HAP-1 (cell line): ENCODE data around the gene TTC9B.

Experiments
- DNase-seq, 2 experiments: peaks; one replicate each; pipeline ENCODE4 v3.0.0-alpha.2; 2016 to 2020; ENCODE audit warnings: low spot score in 2 of 2
- H3K27me3 ChIP-seq: fragments of 250-450 bp; sonication (Bioruptor Pico); 2 replicates; pipeline ENCODE4 v1.5.1; 2020; ENCODE audit warnings: low read depth, mild to moderate bottlenecking, moderate library complexity
- H3K36me3 ChIP-seq: fragments of 250-450 bp; sonication (Bioruptor Pico); replicated peaks from 2 replicates; pipeline ENCODE4 v1.5.1; 2020; ENCODE audit warnings: mild to moderate bottlenecking
- H3K4me1 ChIP-seq: fragments of 250-450 bp; sonication (Bioruptor Pico); 2 replicates; pipeline ENCODE4 v1.5.1; 2020; ENCODE audit warnings: mild to moderate bottlenecking
- H3K4me3 ChIP-seq: fragments of 250-450 bp; sonication (Bioruptor Pico); 2 replicates; pipeline ENCODE4 v1.5.1; 2020; ENCODE audit warnings: mild to moderate bottlenecking, moderate library complexity
- H3K9me3 ChIP-seq: fragments of 250-450 bp; sonication (Bioruptor Pico); 2 replicates; pipeline ENCODE4 v1.5.1; 2020; ENCODE audit warnings: mild to moderate bottlenecking, moderate library complexity
- in situ Hi-C: fragments of 300-500 bp; cut with MboI; formaldehyde crosslinking; loops from 3 replicates; pipeline ENCODE4 v1.14.3; 2020; ENCODE audit warnings: low sequenced_read_pairs, inconsistent platforms, mixed read lengths

TTC9B gene

GRCh38 chr19:40255619-40256166, 37.5 kb upstream of the TTC9B start:
- Histone ChIP-seq H3K4me1 (no peaks in the 10 kb centered on the region), H3K27me3 (no peaks in the 10 kb centered on the region), H3K36me3 (peaks cover 31% of the 10 kb centered on the region), H3K4me3 (no peak overlapping the region), H3K9me3 (no peaks in the 10 kb centered on the region)
- in situ Hi-C loops: no loop called here
- DNase-seq: no peak

- DNase-seq: no peak
- Histone ChIP-seq H3K36me3 (peaks cover 35% of the 10 kb centered on the region), H3K4me1 (no peaks in the 10 kb centered on the region), H3K9me3 (no peaks in the 10 kb centered on the region), H3K27me3 (no peaks in the 10 kb centered on the region), H3K4me3 (no peak overlapping the region)
- in situ Hi-C loops: no loop called here
Measured at GRCh38 chr19:40254714-40255418, 36.7 kb upstream of the TTC9B start.

- Histone ChIP-seq H3K4me3 (no peak overlapping the region), H3K27me3 (no peaks in the 10 kb centered on the region), H3K36me3 (peaks cover 35% of the 10 kb centered on the region), H3K9me3 (no peaks in the 10 kb centered on the region), H3K4me1 (no peaks in the 10 kb centered on the region)
- no peak for DNase-seq
- in situ Hi-C loops: no loop called here
Measured at GRCh38 chr19:40253611-40254092, 35.5 kb upstream of the TTC9B start.

GRCh38 chr19:40252395-40252794, 34.2 kb upstream of the TTC9B start:
- in situ Hi-C loops: no loop called here
- Histone ChIP-seq H3K36me3 (peaks cover 35% of the 10 kb centered on the region), H3K4me1 (no peaks in the 10 kb centered on the region), H3K27me3 (no peaks in the 10 kb centered on the region), H3K9me3 (no peaks in the 10 kb centered on the region), H3K4me3 (no peak overlapping the region)
- no peak for DNase-seq

GRCh38 chr19:40251991-40252390, 33.8 kb upstream of the TTC9B start:
- in situ Hi-C loops: no loop called here
- no peaks in the 10 kb centered on the region for H3K4me1 ChIP-seq
- DNase-seq: no peak

GRCh38 chr19:40251244-40251643, 33.1 kb upstream of the TTC9B start:
- in situ Hi-C loops: no loop called here
- Histone ChIP-seq H3K36me3 (peaks cover 28% of the 10 kb centered on the region), H3K9me3 (no peaks in the 10 kb centered on the region), H3K4me1 (no peaks in the 10 kb centered on the region), H3K4me3 (no peak overlapping the region), H3K27me3 (no peaks in the 10 kb centered on the region)
- no peak for DNase-seq

More at GRCh38 chr19:40251991-40252390, 33.8 kb upstream of the TTC9B start:
- Histone ChIP-seq H3K27me3 (no peaks in the 10 kb centered on the region), H3K36me3 (peaks cover 35% of the 10 kb centered on the region), H3K4me3 (no peak overlapping the region), H3K9me3 (no peaks in the 10 kb centered on the region)

GRCh38 chr19:40249781-40250180, 31.6 kb upstream of the TTC9B start:
- Histone ChIP-seq H3K36me3 (peaks cover 14% of the 10 kb centered on the region), H3K9me3 (no peaks in the 10 kb centered on the region), H3K4me3 (no peak overlapping the region), H3K27me3 (no peaks in the 10 kb centered on the region), H3K4me1 (no peaks in the 10 kb centered on the region)
- in situ Hi-C loops: no loop called here
- no peak for DNase-seq

- no peaks in the 10 kb centered on the region for H3K27me3 ChIP-seq
- no peaks in the 10 kb centered on the region for H3K4me1 ChIP-seq
- no peak overlapping the region for H3K4me3 ChIP-seq
- DNase-seq: no peak
- H3K9me3 ChIP-seq: no peaks in the 10 kb centered on the region
- peaks cover 14% of the 10 kb centered on the region for H3K36me3 ChIP-seq
- in situ Hi-C loops: no loop called here
Measured at GRCh38 chr19:40249201-40249600, 31.0 kb upstream of the TTC9B start.

- Histone ChIP-seq H3K9me3 (no peaks in the 10 kb centered on the region), H3K27me3 (no peaks in the 10 kb centered on the region), H3K4me1 (no peaks in the 10 kb centered on the region), H3K36me3 (peaks cover 14% of the 10 kb centered on the region), H3K4me3 (no peak overlapping the region)
- in situ Hi-C loops: no loop called here
- no peak for DNase-seq
Measured at GRCh38 chr19:40247735-40248262, 29.6 kb upstream of the TTC9B start.

- in situ Hi-C loops: no loop called here
- DNase-seq: no peak
- Histone ChIP-seq H3K9me3 (no peaks in the 10 kb centered on the region), H3K36me3 (peaks cover 15% of the 10 kb centered on the region), H3K27me3 (no peaks in the 10 kb centered on the region), H3K4me3 (no peak overlapping the region), H3K4me1 (no peaks in the 10 kb centered on the region)
Measured at GRCh38 chr19:40247178-40247577, 29.0 kb upstream of the TTC9B start.

DNA sequence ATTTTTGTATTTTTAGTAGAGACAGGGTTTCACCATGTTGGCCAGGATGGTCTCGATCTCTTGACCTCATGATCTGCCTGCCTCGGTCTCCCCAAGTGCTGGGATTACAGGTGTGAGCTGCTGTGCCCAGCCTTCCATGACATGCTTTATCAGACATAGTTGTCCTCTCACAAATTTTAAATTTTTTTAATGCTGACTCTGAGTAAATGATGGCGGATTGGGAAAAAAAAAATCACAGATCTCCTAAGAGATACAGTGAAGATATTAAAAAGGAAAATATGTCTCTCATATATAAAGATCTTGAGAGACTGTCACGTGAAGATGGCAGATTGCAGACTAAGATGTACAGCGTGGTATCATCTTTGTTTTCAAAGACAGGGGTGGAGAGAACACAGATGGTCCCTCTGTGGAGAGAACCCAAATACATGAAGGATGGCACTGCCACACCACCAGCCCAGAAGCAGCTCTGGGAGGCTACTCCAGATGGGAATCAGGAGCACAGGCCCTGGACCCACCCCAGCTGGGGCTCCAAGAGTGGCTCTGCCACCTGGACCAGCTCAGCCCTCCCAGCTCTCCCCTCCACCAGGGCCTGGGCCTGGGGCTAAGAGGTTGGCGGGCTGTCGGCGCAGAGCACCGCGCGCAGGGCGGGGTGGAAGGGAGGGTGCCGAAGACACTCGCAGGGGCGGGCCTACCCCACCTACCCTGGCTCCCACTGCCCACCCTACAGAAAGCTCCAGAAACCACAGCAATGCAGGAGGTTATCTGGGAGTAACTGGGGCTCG, 28.3 kb upstream of the TTC9B start:
- in situ Hi-C loops: no loop called here
- Histone ChIP-seq H3K9me3 (no peaks in the 10 kb centered on the region), H3K36me3 (peaks cover 14% of the 10 kb centered on the region), H3K4me1 (no peaks in the 10 kb centered on the region), H3K27me3 (no peaks in the 10 kb centered on the region), H3K4me3 (no peak overlapping the region)
- DNase-seq: no peak

DNA sequence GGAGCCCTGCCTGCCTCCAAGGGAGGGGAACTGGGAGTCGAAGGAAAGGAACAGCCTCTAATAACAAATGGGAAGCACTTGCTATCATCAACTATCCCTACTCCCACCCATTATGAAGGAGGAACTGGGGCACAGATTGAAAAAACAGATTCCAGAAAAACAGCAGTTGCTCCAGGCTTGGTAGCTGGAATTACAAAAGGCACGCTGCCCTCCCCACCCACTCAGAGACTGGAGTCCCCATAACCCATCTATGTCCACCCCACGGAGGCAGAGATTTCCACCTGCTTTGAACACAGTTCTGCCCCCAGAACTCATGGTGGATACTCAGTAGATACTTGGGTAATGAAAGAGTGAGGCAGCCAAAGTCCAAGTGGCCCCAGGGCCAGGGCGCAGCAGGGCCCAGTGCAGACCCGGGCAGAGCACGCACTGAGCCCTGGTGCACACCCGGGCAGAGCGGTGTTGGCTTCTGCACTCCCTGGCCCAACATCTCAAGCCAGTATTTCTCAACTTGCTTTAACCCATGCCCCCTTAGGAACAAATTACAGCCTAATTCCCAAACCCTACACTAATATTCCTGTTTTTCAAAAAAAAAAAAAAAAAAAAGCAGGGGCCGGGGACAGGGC, 27.4 kb upstream of the TTC9B start:
- H3K27me3 ChIP-seq: no peaks in the 10 kb centered on the region
- DNase-seq: no peak
- in situ Hi-C loops: no loop called here
- no peaks in the 10 kb centered on the region for H3K9me3 ChIP-seq
- no peak overlapping the region for H3K4me3 ChIP-seq
- no peaks in the 10 kb centered on the region for H3K4me1 ChIP-seq
- peaks cover 11% of the 10 kb centered on the region for H3K36me3 ChIP-seq

DNA sequence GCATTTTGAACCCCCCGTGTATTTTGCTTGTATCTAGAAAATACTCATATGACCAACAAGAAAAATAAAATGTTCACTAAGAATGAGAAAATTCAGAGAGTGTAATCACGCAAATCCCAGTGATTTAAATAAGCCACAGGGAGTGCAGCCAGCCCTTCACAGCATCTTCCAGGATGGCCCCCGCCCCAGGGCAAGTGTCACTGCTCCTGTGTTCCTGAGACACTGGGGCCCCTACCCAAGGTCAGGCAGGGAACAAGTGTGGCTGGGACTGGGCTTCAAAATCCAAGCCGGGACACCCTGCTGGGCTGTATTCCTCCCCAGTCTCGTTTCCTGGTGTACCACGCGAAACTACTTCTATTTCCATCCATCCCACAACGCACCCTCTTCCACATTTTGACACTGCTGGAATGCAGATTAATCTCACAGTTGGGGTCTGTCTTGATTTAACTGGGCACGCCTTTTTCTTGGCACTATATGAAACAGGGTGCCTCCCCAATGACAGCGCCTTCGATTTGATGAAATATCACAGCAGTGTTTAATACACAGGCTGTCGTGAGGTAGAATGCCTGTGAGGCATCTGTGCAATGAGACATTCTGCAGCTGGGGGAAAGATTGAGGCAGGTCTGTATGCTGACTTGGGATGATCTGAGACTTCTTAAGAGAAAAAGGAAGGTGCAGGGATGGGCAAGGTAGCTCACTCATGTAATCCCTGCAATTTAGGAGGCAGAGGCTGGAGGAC, 26.6 kb upstream of the TTC9B start:
- Histone ChIP-seq H3K27me3 (no peaks in the 10 kb centered on the region), H3K9me3 (no peaks in the 10 kb centered on the region), H3K4me1 (no peaks in the 10 kb centered on the region), H3K4me3 (no peak overlapping the region), H3K36me3 (peaks cover 7% of the 10 kb centered on the region; the same call in 1 of the 2 replicates)
- no peak for DNase-seq
- in situ Hi-C loops: no loop called here
